H1 (cell line): ENCODE results near the gene RHOB. TPM values are rescaled to one million over a fixed set of nuclear protein-coding genes. Genes with fewer than 3 reads are reported as not detected.

Experiments used
- CTCF ChIA-PET: fragments of 300-600 bp; sonication (Branson Sonifier 250); formaldehyde crosslinking; loops from one replicate; lab custom pipeline; 2021; ENCODE audit not compliant: partially characterized antibody; lab: Charles Lee
- POLR2A ChIA-PET: fragments of 300-600 bp; sonication (Branson Sonifier 250); formaldehyde crosslinking; loops from one replicate; lab custom pipeline; 2021; ENCODE audit warnings: inconsistent platforms; ENCODE audit not compliant: partially characterized antibody; lab: Charles Lee
- DNase-seq, 2 experiments: peaks; one replicate each; pipeline versions ENCODE4 v3.0.0 to v3.0.0-alpha.2; 2010 to 2022; ENCODE audit warnings: low spot score in 2 of 2, low read depth in 1 of 2, mixed read lengths in 1 of 2
- FAIRE-seq: peaks from 2 replicates; lab custom pipeline; 2011; peaks lifted over from hg19 to GRCh38; lab: Jason Lieb, UNC
- H2AFZ ChIP-seq: 2 replicates; pipeline ENCODE4 v1.8.1; 2012; ENCODE audit warnings: low read length, inconsistent platforms
- H2AK5ac ChIP-seq: 2 replicates; pipeline ENCODE4 v1.6.1; 2013; ENCODE audit warnings: low read depth, low read length
- H2BK120ac ChIP-seq: replicated peaks from 2 replicates; pipeline ENCODE3; 2013; ENCODE audit warnings: low read depth, low read length, inconsistent platforms
- H2BK12ac ChIP-seq: 2 replicates; pipeline ENCODE4 v1.6.1; 2013; ENCODE audit warnings: low read depth, low read length
- H2BK15ac ChIP-seq: 2 replicates; pipeline ENCODE4 v1.6.1; 2013; ENCODE audit warnings: low read length
- H2BK20ac ChIP-seq: 2 replicates; pipeline ENCODE4 v1.6.1; 2013; ENCODE audit warnings: low read length
- H2BK5ac ChIP-seq: 2 replicates; pipeline ENCODE4 v1.6.1; 2013; ENCODE audit warnings: low read depth, low read length
- H3K14ac ChIP-seq: 2 replicates; pipeline ENCODE4 v1.6.1; 2013; ENCODE audit warnings: inconsistent platforms; ENCODE audit not compliant: insufficient read length
- H3K18ac ChIP-seq: 2 replicates; pipeline ENCODE4 v1.6.1; 2013; ENCODE audit warnings: low read length; ENCODE audit errors: extremely low read depth
- H3K23ac ChIP-seq: 2 replicates; pipeline ENCODE4 v1.6.1; 2013; ENCODE audit warnings: inconsistent platforms; ENCODE audit not compliant: insufficient read length
- H3K23me2 ChIP-seq: 2 replicates; pipeline ENCODE4 v1.6.1; 2013; ENCODE audit warnings: low read depth, low read length
- H3K27ac ChIP-seq: 2 replicates; pipeline ENCODE4 v1.6.1; 2011; ENCODE audit warnings: low read depth, low read length, inconsistent platforms
- H3K27me3 ChIP-seq, 4 experiments: replicated peaks in 1 of 4; 1 replicate in 1 of 4; 2 replicates in 3 of 4; pipeline versions ENCODE4 v1.6.1 to v1.8.1; 2011 to 2013; ENCODE audit warnings: low read length in 3 of 4, mild to moderate bottlenecking in 3 of 4, inconsistent platforms in 2 of 4, mixed read lengths in 2 of 4, moderate library complexity in 1 of 4; ENCODE audit not compliant: control insufficient read depth in 3 of 4, insufficient read depth in 3 of 4; ENCODE audit errors: extremely low read depth in 1 of 4
- H3K36me3 ChIP-seq, 4 experiments: 2 replicates each; pipeline versions ENCODE4 v1.6.1 to v1.8.1; 2011 to 2013; ENCODE audit warnings: mild to moderate bottlenecking in 4 of 4, low read length in 3 of 4, moderate library complexity in 2 of 4, control low read depth in 1 of 4, inconsistent platforms in 1 of 4; ENCODE audit not compliant: insufficient read depth in 4 of 4, control insufficient read depth in 2 of 4
- H3K4ac ChIP-seq: replicated peaks from 2 replicates; pipeline ENCODE3; 2013; ENCODE audit warnings: low read length, low read depth, mixed read lengths, inconsistent platforms; ENCODE audit not compliant: insufficient read length
- H3K4me1 ChIP-seq, 4 experiments: replicated peaks in 1 of 4; 1 replicate in 1 of 4; 2 replicates in 3 of 4; pipeline versions ENCODE4 v1.6.1 to v1.8.1; 2011 to 2013; ENCODE audit warnings: low read length in 3 of 4, inconsistent platforms in 2 of 4, mixed read lengths in 1 of 4; ENCODE audit not compliant: insufficient read depth in 4 of 4, control insufficient read depth in 3 of 4
- H3K4me2 ChIP-seq, 2 experiments: 2 replicates each; pipeline versions ENCODE4 v1.6.1 to v1.8.1; 2011 to 2013; ENCODE audit warnings: low read depth in 2 of 2, low read length in 2 of 2, control low read depth in 1 of 2, inconsistent platforms in 1 of 2, mild to moderate bottlenecking in 1 of 2; ENCODE audit not compliant: insufficient read depth in 1 of 2
- H3K4me3 ChIP-seq, 4 experiments: fragments of 200-600, 300-600 bp in 1 of 4; sonication (generic), shearing (Covaris generic), sonication (Bioruptor Twin) in 1 of 4; 2 replicates each; pipeline versions ENCODE4 v1.5.1 to v1.8.1; 2011 to 2016; ENCODE audit warnings: low read length in 4 of 4, low read depth in 3 of 4, control low read depth in 2 of 4, inconsistent platforms in 2 of 4, mild to moderate bottlenecking in 2 of 4, mixed read lengths in 1 of 4, moderate library complexity in 1 of 4; ENCODE audit not compliant: insufficient read depth in 2 of 4; ENCODE audit errors: extremely low read depth in 1 of 4
- H3K56ac ChIP-seq: replicated peaks from 2 replicates; pipeline ENCODE3; 2013; ENCODE audit warnings: low read depth, mild to moderate bottlenecking, mixed read lengths, low read length, inconsistent platforms; ENCODE audit not compliant: insufficient read length
- H3K79me1 ChIP-seq: 2 replicates; pipeline ENCODE4 v1.6.1; 2013; ENCODE audit warnings: low read depth, low read length, control low read depth
- H3K79me2 ChIP-seq, 2 experiments: 2 replicates each; pipeline versions ENCODE4 v1.6.1 to v1.8.1; 2012 to 2013; ENCODE audit warnings: low read length in 2 of 2, mild to moderate bottlenecking in 2 of 2, inconsistent platforms in 1 of 2; ENCODE audit not compliant: insufficient read depth in 2 of 2, control insufficient read depth in 1 of 2
- H3K9ac ChIP-seq, 4 experiments: replicated peaks in 1 of 4; 1 replicate in 1 of 4; 2 replicates in 3 of 4; pipeline versions ENCODE4 v1.6.1 to v1.8.1; 2011 to 2013; ENCODE audit warnings: low read depth in 3 of 4, low read length in 3 of 4, control low read depth in 2 of 4, mild to moderate bottlenecking in 2 of 4, moderate library complexity in 2 of 4, inconsistent platforms in 1 of 4; ENCODE audit errors: extremely low read depth in 1 of 4
- H3K9me3 ChIP-seq, 2 experiments: 2 replicates each; pipeline versions ENCODE4 v1.6.1 to v1.8.1; 2012 to 2013; ENCODE audit warnings: mild to moderate bottlenecking in 2 of 2, moderate library complexity in 2 of 2, control low read depth in 1 of 2, inconsistent platforms in 1 of 2, low read depth in 1 of 2, low read length in 1 of 2, mixed read lengths in 1 of 2; ENCODE audit not compliant: insufficient read depth in 2 of 2
- H4K20me1 ChIP-seq, 2 experiments: replicated peaks in 1 of 2; 2 replicates each; pipeline versions ENCODE3 to v1.8.1; 2011 to 2013; ENCODE audit warnings: inconsistent platforms in 2 of 2, low read length in 2 of 2, mild to moderate bottlenecking in 1 of 2; ENCODE audit not compliant: insufficient read depth in 2 of 2, control insufficient read depth in 1 of 2
- H4K5ac ChIP-seq: 2 replicates; pipeline ENCODE4 v1.6.1; 2013; ENCODE audit warnings: low read length, low read depth, mixed read lengths, inconsistent platforms; ENCODE audit not compliant: insufficient read length
- H4K8ac ChIP-seq: 2 replicates; pipeline ENCODE4 v1.8.0; 2013; ENCODE audit warnings: mild to moderate bottlenecking, moderate library complexity, low read length, inconsistent platforms; ENCODE audit not compliant: insufficient read depth; ENCODE audit errors: extremely low read depth
- H4K91ac ChIP-seq: replicated peaks from 2 replicates; pipeline ENCODE3; 2013; ENCODE audit warnings: low read length, mixed read lengths, inconsistent platforms; ENCODE audit not compliant: insufficient read length
- WGBS, 2 experiments: shearing (Covaris generic) in 1 of 2; methylation state at CpG; one replicate each; pipeline versions ENCODE4 v1.1.6 to v1.1.7; 2013 to 2015; ENCODE audit warnings: low lambda C conversion rate in 2 of 2, mixed read lengths in 2 of 2, inconsistent platforms in 1 of 2, low coverage in 1 of 2, missing lambda C conversion rate in 1 of 2; ENCODE audit not compliant: insufficient replicate concordance in 2 of 2, insufficient coverage in 1 of 2, insufficient read length in 1 of 2; ENCODE audit errors: extremely low coverage in 1 of 2, missing lambda C conversion rate in 1 of 2; 5-methylcytosine and 5-hydroxymethylcytosine counted together
- polyA plus RNA-seq, 7 experiments: library from polyadenylated mRNA; depleted of rRNA in 3 of 7; stranded (reverse) in 5 of 7; unstranded in 2 of 7; fragments of >200 nt in 5 of 7; fragments of 200-250 nt in 2 of 7; gene quantifications; 1 replicate in 5 of 7; 2 replicates in 1 of 7; 4 replicates in 1 of 7; pipeline versions ENCODE4 v1.2.1 to v1.2.3, GENCODE V29; 2011 to 2013; ENCODE audit warnings: missing spikeins in 2 of 7, mixed read lengths in 2 of 7
- total RNA-seq: library from RNA; stranded (reverse); fragmentation: NEBNext Ultra II Directional; extraction: Animal tissue kit (Norgen Biotek cat#: 25700); gene quantifications from 2 replicates; pipeline ENCODE4 v1.2.1, GENCODE V29; 2021

The RHOB gene
- total and polyA plus RNA-seq, 2 of the 8 experiments (the other 6 are each of a cell fraction or from before 2014, with no cell fraction given), result 9.3 to 9.5 TPM

GRCh38 chr2:20430035-20430434 is 16.8 kb upstream of the RHOB start:
- no peak overlapping the region for H3K14ac ChIP-seq
- H3K4ac ChIP-seq, result no peak overlapping the region
- POLR2A ChIA-PET, result no interaction called here
- H3K23ac ChIP-seq, result no peak overlapping the region
- no peak overlapping the region for H2BK5ac ChIP-seq
- no peak overlapping the region for H3K56ac ChIP-seq
- no peak overlapping the region for H2AFZ ChIP-seq
- no peak for FAIRE-seq
- no peak overlapping the region for H4K5ac ChIP-seq
- H3K9me3 ChIP-seq, result no peaks in the 10 kb centered on the region
- H2BK20ac ChIP-seq, result no peak overlapping the region
- no peak overlapping the region for H2BK15ac ChIP-seq
- no peak overlapping the region for H2AK5ac ChIP-seq
- no peak overlapping the region for H3K27ac ChIP-seq
- H4K91ac ChIP-seq, result no peak overlapping the region
- H3K4me2 ChIP-seq, result no peak overlapping the region
- H3K23me2 ChIP-seq, result no peaks in the 10 kb centered on the region; the same call in 1 of the 2 replicates
- no peak overlapping the region for H2BK120ac ChIP-seq
- H3K79me2 ChIP-seq, result no peaks in the 10 kb centered on the region
- H3K79me1 ChIP-seq, result no peaks in the 10 kb centered on the region
- no peaks in the 10 kb centered on the region for H3K4me1 ChIP-seq
- no peak overlapping the region for H4K8ac ChIP-seq
- no peak overlapping the region for H2BK12ac ChIP-seq
- no peak for DNase-seq
- no peaks in the 10 kb centered on the region for H3K36me3 ChIP-seq
- H3K4me3 ChIP-seq, result no peak overlapping the region
- no peak overlapping the region for H3K18ac ChIP-seq
- no peak overlapping the region for H3K9ac ChIP-seq
- WGBS, 2 experiments, result 90% methylated on average over 4 of the region's 4 CpGs; no CpG with 5 or more reads in 1 of the 2 experiments
- no peaks in the 10 kb centered on the region for H3K27me3 ChIP-seq
- CTCF ChIA-PET, result interaction anchor here (1.0 to 25.0 kb wide), 7 partner anchors 6 to 212 kb away, joined by 3 to 404 read pairs (median 3); no protein-coding TSS in a partner anchor
- no peaks in the 10 kb centered on the region for H4K20me1 ChIP-seq
